ENCODE measurements around the gene CCDC188.

The CCDC188 gene

DNA sequence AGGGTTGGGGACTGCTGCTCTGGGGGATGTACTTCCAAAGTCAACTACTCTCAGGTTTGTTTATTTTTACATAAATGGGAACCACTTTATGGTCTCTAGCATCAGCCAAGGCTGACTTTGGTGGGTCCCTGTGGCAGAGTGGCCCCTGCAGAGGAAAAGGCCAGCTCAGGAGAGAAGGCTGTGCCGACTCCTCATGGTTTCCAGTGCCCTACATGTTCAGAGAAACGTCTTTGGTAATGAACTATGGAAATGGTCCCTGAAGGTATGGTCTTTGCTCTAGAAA lies 22.3 kb downstream of the CCDC188 start:
- H3K4me1 Mint-ChIP-seq = peaks cover 34% of the 10 kb centered on the region
- no peak overlapping the region for H3K4me3 Mint-ChIP-seq
- no peaks in the 10 kb centered on the region for H3K9me3 Mint-ChIP-seq
- no peaks in the 10 kb centered on the region for H3K27me3 Mint-ChIP-seq
- H3K36me3 Mint-ChIP-seq = peaks cover 28% of the 10 kb centered on the region
- H3K27ac Mint-ChIP-seq = no peak overlapping the region
- no peak for ATAC-seq

DNA sequence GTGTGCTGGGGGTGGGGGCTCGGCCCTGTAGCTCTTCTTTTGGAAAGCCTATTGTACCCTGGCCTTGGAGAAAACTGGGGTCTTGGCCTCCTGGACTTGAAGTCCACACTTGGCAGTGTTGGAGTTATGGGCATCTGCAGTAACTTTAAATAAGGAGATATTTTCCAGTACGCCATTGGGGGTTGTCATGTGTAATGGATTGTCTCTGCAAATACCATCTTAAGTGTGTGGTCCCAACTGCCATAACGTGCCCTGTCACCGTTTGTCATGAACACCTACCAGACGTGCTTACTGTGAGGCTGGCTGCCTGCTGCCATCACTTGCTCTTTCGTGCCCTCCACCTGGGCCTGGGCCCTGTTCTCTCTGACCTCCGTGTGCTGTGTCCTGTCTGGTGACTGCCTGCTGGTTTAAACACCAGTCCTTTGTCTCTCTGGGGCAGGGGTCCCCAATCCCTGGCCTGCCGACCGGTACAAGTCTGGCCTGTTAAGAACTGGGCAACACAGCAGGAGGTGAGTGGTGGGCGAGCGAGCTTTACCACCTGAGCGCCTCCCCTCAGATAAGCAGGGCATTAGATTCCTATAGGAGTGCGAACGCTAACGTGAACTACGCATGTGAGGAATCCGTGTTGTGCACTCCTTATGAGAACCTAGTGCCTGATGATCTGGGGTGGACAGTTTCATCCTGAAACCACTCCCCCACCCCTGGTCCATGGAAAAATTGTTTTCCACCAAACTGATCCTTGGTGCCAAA lies 22.8 kb downstream of the CCDC188 start:
- H3K4me3 Mint-ChIP-seq = no peak overlapping the region
- no peaks in the 10 kb centered on the region for H3K27me3 Mint-ChIP-seq
- H3K4me1 Mint-ChIP-seq = peaks cover 31% of the 10 kb centered on the region
- ATAC-seq = no peak
- no peak overlapping the region for H3K27ac Mint-ChIP-seq
- peaks cover 31% of the 10 kb centered on the region for H3K36me3 Mint-ChIP-seq
- H3K9me3 Mint-ChIP-seq = no peaks in the 10 kb centered on the region

GRCh38 chr22:20127318-20127868 lies 23.5 kb downstream of the CCDC188 start:
- H3K27ac Mint-ChIP-seq = no peak overlapping the region
- no peak for ATAC-seq
- H3K9me3 Mint-ChIP-seq = no peaks in the 10 kb centered on the region
- peaks cover 31% of the 10 kb centered on the region for H3K4me1 Mint-ChIP-seq
- H3K4me3 Mint-ChIP-seq = no peak overlapping the region
- H3K36me3 Mint-ChIP-seq = peaks cover 37% of the 10 kb centered on the region
- H3K27me3 Mint-ChIP-seq = no peaks in the 10 kb centered on the region

DNA sequence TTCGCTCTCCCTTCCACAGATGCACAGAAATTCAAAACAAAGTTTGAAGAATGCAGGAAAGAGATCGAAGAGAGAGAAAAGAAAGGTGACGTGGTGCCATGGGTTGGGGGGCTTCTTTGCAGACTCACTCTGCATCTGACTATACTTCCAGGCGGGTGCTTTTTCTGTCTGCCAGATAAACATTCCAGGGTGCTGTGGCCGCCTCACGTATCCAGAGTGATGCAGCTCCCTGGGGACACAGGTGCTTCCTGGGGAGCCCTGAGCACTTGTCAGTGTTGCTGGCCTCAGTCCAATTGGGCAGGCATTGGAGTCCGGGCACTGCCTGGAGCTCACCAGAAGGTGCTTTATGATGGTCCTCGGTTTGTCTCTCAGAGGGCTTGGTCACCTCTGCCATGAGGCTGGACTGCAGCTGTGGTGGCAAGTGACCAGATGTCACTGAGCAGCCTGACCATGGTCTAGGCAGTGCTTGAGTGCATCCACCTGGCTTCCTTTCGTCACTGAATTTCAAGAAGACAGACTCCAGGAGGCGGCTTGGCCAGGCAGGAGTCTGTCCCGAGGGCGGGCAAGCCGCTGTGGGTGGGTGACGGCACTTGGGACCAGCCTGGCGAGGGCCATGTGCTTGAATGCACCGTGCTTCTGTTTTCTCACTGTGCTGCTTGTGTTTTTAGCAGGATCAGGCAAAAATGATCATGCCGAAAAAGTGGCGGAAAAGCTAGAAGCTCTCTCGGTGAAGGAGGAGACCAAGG lies 24.4 kb downstream of the CCDC188 start:
- peaks cover 40% of the 10 kb centered on the region for H3K4me1 Mint-ChIP-seq
- H3K27me3 Mint-ChIP-seq = no peaks in the 10 kb centered on the region
- H3K36me3 Mint-ChIP-seq = peaks cover 40% of the 10 kb centered on the region
- no peaks in the 10 kb centered on the region for H3K9me3 Mint-ChIP-seq
- H3K27ac Mint-ChIP-seq = no peak overlapping the region
- ATAC-seq = no peak
- H3K4me3 Mint-ChIP-seq = no peak overlapping the region

DNA sequence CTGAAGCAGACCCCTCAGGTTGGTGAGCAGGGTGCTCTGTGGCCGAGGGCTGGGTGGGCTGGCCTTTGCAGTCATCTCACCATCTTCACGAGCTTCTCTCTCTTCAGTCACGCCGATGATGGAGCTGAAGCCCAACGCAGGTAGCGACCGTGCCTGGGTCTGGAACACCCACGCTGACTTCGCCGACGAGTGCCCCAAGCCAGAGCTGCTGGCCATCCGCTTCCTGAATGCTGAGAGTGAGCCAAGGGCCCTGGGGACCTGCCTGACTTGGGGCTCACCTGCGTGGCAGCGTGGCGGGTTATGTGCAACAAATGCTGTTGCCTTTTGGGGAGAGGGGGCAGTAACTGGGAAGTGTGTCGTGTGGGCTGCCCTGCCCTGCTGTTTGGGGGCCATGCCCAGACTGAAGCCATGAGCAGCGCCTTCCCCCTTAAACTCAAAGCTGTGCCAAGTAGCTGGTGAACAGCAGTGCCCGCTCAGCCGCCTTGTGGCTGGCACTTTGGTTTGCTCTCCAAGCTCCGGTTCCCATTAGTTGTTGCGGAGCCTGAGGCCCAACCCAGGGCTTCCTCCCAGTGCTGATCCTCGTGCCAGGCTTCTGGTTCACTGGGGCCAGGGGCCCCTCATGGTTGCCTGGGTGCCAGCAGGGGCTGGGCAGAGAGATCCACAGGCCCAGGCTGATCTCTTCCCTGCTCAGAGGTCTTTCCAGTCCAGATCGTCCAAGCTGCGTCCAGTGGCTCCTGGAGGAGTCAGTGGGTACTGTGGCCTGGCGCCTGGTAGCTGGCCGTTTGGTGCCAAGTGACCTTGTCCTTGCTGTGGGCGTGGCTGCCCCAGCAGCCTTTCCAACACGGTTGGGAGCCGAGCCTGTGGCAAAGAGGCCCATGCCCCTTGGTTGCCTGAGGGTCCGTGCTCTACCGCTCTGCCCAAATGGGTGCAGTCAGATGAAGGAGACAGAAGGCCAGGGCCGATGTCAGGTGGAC lies 25.4 kb downstream of the CCDC188 start:
- peaks cover 47% of the 10 kb centered on the region for H3K4me1 Mint-ChIP-seq
- no peak for ATAC-seq
- H3K27me3 Mint-ChIP-seq = no peaks in the 10 kb centered on the region
- H3K27ac Mint-ChIP-seq = no peak overlapping the region
- no peak overlapping the region for H3K4me3 Mint-ChIP-seq
- no peaks in the 10 kb centered on the region for H3K9me3 Mint-ChIP-seq
- H3K36me3 Mint-ChIP-seq = peaks cover 40% of the 10 kb centered on the region

DNA sequence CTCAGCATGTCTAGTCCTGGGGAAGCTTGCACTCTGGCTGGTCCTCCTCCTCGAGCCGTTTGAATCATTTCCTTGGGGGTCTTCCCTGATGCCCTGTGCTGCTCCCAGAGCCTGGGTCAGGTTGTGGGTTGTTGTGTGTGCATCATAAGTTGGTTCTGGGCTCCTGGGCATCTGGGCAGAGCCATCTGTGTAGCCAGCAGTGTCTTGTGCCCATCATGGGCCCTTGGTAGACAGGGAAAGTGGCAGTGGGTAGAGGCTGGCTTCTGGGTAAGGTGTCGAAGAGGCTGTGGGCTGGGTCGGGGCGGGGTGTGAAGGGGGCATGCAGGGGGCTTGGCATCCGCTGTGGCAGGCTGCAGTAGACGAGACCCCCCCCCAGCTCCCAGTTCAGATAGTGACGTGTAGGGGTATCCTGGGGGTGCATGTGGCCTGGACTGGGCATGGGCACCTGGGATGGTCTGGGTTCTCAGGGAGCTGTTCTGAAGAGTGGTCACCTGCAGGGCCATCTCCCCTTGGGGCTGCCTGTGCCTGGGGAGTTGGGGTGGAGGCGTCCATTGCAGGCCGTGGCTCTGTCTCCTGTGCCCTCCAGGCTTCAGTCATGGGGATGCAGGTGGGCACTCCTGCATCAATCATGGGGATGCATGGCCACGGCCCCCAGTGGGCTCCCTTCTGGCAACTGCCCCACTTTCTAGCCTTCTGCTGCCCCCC lies 26.6 kb downstream of the CCDC188 start:
- no peaks in the 10 kb centered on the region for H3K9me3 Mint-ChIP-seq
- ATAC-seq = no peak
- H3K36me3 Mint-ChIP-seq = peaks cover 40% of the 10 kb centered on the region
- no peaks in the 10 kb centered on the region for H3K27me3 Mint-ChIP-seq
- peaks cover 53% of the 10 kb centered on the region for H3K4me1 Mint-ChIP-seq
- no peak overlapping the region for H3K27ac Mint-ChIP-seq
- H3K4me3 Mint-ChIP-seq = no peak overlapping the region

DNA sequence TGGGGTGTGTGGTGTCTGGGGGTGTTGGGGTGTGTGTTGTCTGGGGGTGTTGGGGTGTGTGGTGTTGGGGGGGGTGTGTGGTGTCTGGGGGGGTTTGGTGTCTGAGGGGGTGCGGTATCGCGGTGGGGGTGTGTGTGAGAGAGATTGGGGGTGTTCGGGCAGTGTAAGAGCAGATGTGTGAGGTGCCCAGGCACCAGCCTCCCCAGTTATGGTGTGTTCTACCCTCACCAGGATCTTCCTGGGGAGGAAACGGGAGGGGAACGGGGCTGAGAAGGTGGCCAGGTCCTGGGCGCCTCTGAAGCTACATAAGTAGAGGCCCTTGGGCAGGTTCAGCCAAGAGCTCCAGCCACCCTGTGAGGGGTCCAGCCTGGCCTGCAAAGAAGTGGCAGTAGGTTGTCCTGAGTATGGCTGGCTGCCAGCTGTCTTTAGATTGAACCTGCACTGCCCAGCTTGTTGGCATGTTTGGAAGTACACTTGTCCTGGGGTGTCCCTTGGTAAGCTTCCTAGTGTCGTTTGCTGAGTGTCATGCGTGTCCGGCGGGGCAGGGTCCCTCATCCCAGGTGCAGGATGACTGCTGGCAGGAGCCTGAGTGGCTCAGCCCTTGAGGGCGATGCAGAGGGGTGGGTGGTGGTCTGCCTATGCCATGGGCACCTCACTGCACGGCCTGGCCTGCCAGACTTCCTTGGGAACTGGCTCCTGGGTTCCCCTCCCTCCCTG lies 27.3 kb downstream of the CCDC188 start:
- no peak overlapping the region for H3K4me3 Mint-ChIP-seq
- peaks cover 60% of the 10 kb centered on the region for H3K4me1 Mint-ChIP-seq
- H3K9me3 Mint-ChIP-seq = no peaks in the 10 kb centered on the region
- no peaks in the 10 kb centered on the region for H3K27me3 Mint-ChIP-seq
- peak overlapping the region; percentile 32 for H3K27ac Mint-ChIP-seq
- no peak for ATAC-seq
- H3K36me3 Mint-ChIP-seq = peaks cover 45% of the 10 kb centered on the region

- Mint-ChIP-seq H3K27me3 (no peaks in the 10 kb centered on the region), H3K9me3 (no peaks in the 10 kb centered on the region), H3K4me1 (peaks cover 56% of the 10 kb centered on the region), H3K36me3 (peaks cover 33% of the 10 kb centered on the region), H3K27ac (peak overlapping the region; percentile 32), H3K4me3 (no peak overlapping the region)
- ATAC-seq = no peak
Observed at GRCh38 chr22:20121856-20122415, 28.9 kb downstream of the CCDC188 start.

DNA sequence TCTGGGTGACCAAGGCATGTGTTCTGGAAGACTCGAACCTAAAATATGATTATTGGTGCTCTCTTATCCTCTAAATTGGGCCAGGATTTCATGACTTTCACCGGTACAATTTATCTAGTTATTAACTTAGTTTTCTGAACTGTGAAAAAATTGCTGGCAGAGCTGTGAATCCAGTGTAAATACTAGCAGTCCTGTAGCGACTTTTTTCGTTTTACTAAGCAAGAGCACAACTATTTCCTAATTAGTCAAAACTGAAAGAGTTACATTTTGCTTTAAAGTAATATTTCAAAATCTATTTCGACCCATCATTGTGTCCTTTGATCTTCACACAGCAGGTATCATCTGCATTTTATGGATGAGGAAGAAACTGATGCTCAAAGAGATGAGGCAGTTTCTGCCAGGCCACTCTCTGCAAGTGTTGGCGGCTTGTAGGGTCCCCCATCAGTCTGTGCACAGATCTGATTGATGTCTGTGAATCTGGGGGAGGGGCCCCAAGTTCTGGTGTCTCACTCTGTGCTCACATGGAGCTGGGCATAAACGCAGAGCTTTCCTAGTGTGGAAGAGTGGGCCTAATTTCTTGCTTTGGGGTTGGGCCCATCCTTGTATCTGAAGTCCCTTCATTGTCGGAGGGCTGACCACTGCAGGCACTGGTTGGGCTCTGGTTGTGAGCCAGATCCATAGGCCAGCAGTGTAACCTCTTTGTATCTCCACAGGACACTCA lies 32.4 kb downstream of the CCDC188 start:
- H3K4me1 Mint-ChIP-seq = peaks cover 80% of the 10 kb centered on the region
- peaks cover 42% of the 10 kb centered on the region for H3K36me3 Mint-ChIP-seq

DNA sequence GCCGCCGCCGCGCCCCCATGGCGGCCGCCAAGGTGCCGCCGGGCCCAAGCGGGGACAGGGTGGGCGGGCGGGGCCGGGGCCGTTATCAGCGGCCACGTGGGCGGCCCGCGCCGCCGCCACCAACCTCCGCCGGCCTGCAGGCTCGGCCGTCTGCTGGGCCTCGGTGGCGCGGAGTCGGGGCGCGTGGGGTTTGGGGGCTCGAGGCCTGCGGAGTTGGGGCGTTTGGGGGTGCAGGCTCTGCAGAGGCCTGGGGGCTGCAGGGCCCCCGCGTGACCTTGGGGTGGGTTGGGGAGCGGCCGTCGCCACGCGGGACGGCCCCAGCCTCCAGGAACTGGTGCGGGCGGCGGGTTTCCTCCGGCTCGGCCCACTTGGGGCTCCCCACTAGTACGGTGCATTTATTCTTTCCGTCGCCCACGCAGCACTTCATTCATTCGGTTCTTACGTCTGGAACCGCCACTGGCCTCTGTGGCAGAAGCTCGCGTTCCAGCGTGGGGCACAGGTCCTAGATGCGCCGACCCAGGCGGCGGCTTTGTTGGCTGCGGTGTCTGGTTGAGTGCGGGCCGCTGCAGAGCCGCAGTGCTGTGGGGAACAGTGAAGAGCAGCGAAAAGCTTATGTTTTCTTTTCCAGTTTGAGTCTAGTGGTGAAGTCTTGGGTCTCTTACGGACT lies 33.1 kb downstream of the CCDC188 start:
- peaks cover 37% of the 10 kb centered on the region for H3K36me3 Mint-ChIP-seq
- peak; percentile 55 for ATAC-seq
- peaks cover 75% of the 10 kb centered on the region for H3K4me1 Mint-ChIP-seq
- H3K27ac Mint-ChIP-seq = peak overlapping the region; percentile 98
- H3K27me3 Mint-ChIP-seq = no peaks in the 10 kb centered on the region
- no peaks in the 10 kb centered on the region for H3K9me3 Mint-ChIP-seq
- H3K4me3 Mint-ChIP-seq = peak overlapping the region; percentile 93

More for the DNA sequence above, 32.4 kb downstream of the CCDC188 start:
- H3K4me3 Mint-ChIP-seq = peak overlapping the region; percentile 88
- H3K27ac Mint-ChIP-seq = peak overlapping the region; percentile 98
- no peaks in the 10 kb centered on the region for H3K9me3 Mint-ChIP-seq
- ATAC-seq = no peak
- H3K27me3 Mint-ChIP-seq = no peaks in the 10 kb centered on the region

DNA sequence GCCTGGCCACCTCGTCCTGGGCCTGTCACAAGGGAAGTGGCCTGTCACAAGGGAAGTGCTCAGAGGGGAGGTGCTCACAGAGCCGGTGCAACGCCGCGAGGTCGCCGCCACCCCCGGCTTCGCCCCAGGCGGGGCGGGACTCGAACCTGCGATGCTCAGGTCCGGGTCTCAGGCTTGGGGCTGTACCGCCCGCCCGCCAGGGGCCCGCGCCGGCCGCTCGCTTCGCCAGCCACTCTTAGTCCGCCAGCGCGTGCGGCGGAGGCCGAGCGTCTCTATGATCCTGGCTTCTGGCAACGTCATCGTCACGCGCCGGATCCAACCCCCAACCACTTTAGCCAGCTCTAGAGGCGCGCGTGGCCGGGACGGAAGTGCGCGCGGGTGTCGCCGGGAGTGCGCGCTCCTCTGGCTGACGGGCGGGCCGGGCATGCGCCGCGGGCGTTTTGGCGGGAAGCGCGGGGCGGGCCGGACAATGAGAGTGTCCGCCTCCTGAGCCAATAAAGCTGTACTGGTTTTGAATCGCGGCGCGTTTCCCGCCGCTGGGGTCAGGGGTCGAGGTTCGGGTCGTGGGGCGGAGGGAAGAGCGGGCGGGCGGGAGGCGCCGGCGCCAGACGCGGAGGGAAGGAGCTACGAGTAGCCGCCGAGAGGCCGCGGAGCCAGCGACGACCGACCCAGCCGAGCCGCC lies 33.8 kb downstream of the CCDC188 start, which contains the start of gene TRMT2A:
Gene TRMT2A (minus strand): TSS at position 276 of the 682 bp plus-strand sequence. CDS start 320 bp downstream, outside the sequence.
- Mint-ChIP-seq H3K27me3 (no peaks in the 10 kb centered on the region), H3K4me1 (peaks cover 75% of the 10 kb centered on the region), H3K4me3 (peak within 1 kb of the TSS; percentile 93), H3K27ac (peak within 1 kb of the TSS; percentile 98), H3K9me3 (no peaks in the 10 kb centered on the region), H3K36me3 (peaks cover 30% of the 10 kb centered on the region)
- ATAC-seq = peak; percentile 93

DNA sequence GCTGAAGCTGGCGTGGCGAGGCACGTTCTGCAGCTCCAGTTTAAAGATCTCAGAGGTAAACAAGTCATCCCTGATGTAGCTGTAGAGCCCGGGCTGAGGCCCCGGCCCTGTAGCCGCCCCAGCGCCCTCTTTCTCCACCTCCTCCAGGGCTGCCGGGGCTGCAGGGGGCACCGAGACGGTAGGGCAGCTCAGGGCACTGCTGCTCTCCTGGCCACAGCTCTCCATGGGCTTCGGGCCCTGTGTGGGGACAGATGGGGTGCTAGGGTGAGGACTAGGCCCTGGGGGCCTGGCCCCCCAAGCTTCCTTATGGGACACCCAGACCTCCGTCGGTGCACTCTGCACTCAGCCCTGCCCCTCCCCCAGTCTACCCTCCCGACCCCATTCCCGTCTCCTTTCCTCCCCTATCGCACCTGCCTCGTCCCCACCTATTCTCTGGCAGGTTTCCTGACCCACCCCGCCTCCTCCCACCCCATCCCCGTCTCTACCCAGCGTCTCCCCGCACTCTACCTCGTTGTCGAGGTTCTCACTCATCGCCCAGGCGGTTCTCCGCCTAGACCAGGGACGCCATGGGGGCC lies 34.4 kb downstream of the CCDC188 start:
- H3K9me3 Mint-ChIP-seq = no peaks in the 10 kb centered on the region
- no peaks in the 10 kb centered on the region for H3K27me3 Mint-ChIP-seq
- H3K27ac Mint-ChIP-seq = peak overlapping the region; percentile 98
- H3K4me3 Mint-ChIP-seq = peak overlapping the region; percentile 93
- H3K4me1 Mint-ChIP-seq = peaks cover 74% of the 10 kb centered on the region
- H3K36me3 Mint-ChIP-seq = peaks cover 30% of the 10 kb centered on the region
- ATAC-seq = no peak

Data from stimulated activated memory B cell treated with anti-CD40 and anti-IgM and Interleukin-4, amounts not matched to agents 10 μg/mL and 1 μg/mL and 100 μg/mL, for 72 hours (primary cell).